ENCODE measurements around the gene ZXDC.

Gene ZXDC

GRCh38 chr3:126414961-126415660 lies 60.6 kb downstream of the ZXDC start:
- DNase-seq (ENCODE audit: low spot score), result no peak

DNA sequence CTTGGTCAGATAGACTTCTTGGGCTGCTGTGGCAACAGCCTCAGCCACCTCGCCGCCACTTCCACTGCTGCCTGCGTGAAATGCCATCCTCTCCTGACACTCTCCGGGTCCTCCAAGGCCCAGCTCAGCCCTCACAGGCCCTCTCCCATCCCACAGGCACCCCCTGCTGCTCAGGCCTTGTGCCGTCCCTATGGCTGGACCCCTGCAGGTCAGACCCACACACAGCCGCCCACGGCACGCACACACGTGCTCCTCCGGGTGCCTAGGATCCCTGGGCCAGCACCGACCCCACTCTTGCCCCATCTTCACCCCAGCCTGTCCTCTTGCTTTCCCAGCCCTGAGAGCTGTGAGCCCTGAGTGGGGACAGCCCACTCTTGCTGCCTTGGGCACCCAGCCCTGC lies 61.3 kb downstream of the ZXDC start:
- no peak for DNase-seq (ENCODE audit: low spot score)

DNA sequence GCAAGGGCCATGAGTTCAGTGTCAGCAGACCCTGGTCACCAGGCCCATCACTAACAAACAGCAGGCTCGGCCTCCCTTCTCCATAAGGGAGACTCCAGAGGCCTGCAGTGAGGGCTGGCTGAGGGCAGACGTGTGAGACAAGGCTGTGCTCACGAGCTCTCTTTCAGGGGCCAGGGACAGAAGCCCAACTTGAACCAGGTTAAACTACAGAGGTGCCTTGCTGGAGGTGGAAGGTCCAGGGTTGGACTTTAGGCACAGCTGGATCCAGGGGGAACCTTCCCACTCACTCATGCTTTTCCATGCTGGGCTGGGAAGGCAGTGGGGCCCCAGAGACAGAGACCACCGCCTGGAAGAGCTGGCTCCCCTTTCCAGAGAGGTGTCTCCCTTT lies 62.0 kb downstream of the ZXDC start:
- DNase-seq (ENCODE audit: low spot score), result no peak

DNA sequence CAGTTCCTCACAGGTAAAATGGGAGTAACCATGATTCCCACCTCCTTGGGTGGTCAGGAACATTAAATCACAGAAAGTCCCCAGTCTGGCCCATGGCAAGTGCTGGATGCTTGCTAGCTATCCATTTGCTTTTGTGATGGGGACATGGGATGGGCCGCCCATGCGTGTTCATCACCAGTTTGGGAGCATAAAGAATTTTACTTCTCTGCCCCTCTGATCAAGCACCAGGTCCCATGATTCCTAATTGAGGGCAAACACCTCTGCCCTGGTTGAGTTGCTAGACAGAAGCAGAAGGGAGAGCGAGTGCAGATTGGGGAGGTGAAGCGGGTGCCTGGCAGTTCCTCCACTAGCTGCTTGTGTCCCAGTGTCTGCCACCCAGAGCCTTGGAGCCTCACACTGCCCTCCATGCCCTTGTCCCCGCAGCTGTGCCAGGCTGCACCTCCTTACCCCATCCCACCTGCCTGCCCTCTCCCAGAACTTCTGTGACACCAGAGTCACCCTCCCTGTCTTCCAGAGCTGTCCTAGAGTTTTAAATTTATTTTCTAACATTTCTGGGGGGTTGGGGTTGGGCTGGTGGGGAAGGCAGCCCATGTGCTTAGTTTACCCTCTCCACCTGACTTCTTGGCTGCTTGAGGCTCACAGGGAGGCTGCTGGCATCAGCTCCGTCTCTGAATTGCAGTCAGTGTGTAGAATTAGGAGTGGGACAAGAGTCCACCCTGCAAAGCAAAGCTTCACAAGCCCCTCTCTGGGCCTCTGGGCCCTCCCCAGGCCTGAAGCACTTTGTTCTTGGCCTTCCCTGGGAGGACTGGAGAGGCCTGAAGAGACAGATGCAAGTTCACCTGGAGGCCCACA lies 62.6 kb downstream of the ZXDC start:
- DNase-seq (ENCODE audit: low spot score), result no peak

GRCh38 chr3:126408099-126408498 lies 67.6 kb downstream of the ZXDC start:
- DNase-seq (ENCODE audit: low spot score), result no peak

DNA sequence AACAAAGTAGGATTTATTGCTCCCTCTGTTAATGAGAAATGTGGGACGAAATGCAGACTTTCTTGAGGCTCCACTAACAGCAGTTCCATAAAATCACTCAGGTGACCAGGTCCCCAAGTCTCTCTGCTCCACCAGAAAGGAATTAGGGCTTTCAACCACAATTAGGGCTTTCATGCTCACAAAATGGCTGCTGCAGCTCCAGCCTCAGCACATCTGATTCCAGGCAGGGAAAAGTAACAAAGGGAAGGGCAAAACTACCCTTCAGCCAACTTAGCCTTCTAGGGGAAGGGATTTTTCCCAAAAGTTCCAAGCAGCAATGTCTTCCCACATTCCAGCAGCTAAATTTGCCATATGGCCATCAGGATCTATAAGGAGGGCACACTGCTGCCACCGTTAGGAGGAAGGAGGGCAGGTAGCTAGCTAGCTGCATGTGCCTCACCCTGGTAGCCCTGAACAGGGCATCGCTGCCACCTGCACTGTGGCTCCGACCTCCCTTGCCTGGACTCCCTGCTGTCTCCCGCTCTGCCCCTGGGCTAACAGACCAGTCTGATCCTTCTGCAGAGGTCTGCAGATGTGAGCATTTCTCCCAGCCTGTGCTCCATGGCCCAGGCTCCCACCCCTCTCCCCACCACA lies 68.2 kb downstream of the ZXDC start:
- DNase-seq (ENCODE audit: low spot score), result no peak

DNA sequence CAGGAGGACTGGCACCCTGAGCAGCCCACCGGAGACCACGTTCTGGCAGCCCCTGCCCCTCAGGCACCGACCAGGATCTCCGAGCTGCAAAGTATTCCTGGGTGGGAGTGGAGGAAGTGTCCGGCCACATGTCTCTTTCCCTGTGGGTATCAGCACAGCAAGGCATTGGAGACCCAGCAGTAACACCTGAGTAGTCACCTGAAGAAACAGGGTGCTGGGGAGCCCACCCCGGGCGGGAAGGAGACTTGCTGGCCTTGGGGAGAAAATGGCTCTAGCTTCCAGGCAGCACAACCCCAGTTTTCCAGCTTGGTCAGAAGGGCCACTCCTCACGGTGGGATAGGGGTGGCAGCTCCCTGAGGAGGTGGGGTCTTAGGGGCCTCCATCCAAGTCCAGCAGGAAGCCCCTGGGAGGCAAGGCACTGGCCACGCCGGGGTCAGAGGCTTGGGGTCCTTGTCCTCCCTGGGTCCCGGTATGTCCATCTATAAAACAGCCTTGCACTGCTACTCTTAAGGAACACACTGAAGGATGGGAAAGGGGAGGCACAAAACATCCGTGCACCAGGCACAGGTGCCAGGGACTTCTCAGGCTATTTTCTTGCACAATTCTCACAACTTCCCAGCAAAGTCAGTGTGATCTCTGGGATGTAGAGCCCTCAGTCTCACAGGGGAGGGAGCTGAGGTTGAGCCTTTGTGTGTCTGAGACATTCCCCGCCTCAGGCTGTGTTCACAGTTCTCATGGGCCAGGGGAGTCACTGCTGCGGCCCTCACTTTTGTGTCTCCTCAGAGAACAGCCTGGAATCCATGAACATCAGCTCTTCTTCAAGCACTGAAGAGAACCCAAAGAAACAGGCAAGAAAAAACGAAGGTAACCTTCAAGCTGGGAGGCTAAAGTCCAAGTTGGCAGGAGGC lies 69.0 kb downstream of the ZXDC start:
- DNase-seq (ENCODE audit: low spot score), result no peak

DNA sequence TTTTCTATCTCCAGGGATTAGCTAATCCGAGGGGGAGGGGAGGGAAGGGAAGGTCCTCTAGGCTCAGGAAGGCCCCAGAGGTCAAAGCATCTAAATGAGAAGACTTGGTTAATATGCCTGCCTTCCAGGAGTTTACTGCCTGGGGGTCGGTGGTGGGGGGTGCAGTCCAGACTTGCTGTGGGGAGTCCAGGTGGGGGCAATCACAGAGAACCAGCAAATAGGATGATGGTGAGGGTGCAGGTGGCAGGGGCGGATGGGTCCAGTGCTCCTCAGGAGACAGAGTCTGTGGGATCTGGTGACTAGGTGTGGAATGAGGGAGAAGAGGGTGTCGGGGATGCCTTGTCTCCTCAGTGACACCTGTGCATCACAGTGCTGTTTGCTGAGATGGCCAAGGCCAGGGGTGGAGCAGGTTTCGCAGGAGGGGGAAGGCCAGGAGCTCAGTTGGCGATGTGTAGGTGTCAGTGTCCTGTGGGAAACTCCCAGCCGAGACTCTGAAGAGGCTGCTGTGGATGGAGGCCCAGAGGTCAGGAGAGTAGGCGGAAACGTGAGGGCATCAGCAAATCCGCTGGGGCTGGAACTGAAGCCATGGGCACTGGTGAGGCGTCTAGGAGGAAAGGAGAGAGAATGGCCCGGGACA lies 72.9 kb downstream of the ZXDC start:
- DNase-seq (ENCODE audit: low spot score), result no peak

GRCh38 chr3:126402178-126402577 lies 73.5 kb downstream of the ZXDC start:
- no peak for DNase-seq (ENCODE audit: low spot score)

GRCh38 chr3:126401611-126402160 lies 74.0 kb downstream of the ZXDC start:
- no peak for DNase-seq (ENCODE audit: low spot score)

DNA sequence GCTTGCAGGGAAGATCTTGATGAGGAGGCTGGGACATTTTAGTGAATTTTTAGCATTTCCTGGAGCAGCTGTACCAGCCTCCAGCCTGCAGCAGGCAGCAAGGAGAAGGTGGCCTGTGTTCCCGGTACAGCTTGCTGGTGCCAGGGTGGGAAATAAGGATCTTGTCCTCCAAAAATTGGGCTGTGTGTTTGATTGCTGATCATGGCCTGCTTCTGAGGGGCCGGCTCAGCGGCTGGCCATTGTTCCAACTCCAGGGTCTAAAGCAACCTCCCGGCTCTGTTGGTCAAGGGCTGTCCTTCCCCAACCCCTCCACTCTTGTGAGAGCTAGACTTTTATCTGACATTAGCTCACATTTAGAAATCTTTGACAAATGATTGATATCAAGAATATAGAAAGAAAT lies 75.9 kb downstream of the ZXDC start:
- DNase-seq (ENCODE audit: low spot score), result no peak

DNA sequence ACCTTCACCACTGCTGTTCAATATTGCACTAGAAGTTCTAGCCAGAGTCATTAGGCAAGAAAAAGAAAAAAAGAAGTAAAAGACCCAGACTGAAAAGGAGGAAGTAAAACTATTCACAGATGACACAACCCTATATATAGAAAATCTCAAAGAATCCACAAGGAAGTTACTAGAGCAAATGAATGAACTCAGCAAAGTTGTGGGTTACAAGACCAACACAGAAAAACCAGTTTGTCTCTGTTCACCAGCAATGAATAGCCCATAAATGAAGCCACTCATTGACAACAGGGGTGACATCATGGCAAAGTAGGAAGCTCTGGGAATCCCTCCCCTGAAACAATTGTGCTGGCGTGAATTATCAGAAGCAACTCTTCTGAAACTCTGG lies 76.3 kb downstream of the ZXDC start:
- DNase-seq (ENCODE audit: low spot score), result no peak

GRCh38 chr3:126398423-126399350 lies 77.0 kb downstream of the ZXDC start:
- DNase-seq (ENCODE audit: low spot score), result no peak

DNA sequence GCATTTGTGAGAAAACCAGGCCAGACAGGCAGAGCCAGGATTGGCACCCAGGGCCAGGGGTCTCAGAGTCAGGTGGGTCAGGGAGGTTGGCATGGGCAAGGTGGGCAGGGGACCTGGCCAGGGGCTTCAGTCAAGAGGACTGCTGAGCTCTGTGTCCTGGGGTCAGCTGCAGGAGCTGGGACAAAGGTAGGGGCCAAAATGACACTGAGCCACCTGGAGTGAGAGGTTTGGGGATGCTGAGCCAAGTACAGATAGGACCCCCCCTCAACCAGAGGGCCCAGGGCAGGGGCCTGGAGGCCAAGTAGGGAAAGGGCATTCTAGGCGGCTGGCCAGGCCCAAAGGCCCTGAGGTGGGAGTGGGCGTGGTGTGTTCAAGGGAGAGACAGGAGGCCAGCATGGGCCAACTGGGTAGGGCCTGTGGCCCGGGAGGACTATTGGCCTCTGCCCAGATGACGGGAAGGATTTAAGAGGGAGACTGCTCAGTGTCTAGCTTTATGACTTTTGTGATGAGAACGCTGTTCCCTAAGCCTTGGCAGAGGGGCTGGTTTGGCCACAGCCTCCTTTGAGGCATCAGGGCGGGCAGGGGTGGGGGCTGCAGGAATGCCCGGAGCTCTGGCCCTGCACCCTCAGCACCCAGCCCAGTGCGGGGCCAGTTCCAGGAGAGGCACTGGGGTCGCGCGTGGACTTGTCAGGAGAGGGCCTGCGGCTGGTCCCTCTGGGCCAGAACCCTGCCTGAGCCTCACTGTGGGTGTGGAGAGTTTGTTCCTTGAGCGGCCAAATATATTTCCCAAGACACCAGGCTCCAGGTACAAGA lies 77.9 kb downstream of the ZXDC start:
- no peak for DNase-seq (ENCODE audit: low spot score)

DNA sequence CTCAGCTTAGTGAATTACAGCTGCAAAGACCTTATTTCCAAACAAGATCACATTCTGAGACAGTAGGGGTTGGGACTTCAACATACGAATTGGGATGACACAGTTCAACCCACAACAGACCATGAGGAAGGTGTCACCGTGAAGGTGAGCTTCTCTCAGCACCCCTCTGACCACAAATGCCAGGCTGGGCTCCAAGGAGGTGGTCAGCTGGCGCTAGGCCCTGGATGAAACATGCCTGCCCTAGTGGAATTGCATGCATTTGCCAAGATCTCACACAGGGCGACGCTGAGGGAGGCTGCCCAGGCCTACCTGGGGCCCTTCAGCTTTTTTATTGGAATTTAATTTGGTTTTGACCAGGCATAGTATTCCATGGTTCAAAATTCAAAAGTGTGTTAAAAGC lies 79.2 kb downstream of the ZXDC start:
- DNase-seq (ENCODE audit: low spot score), result no peak

GRCh38 chr3:126395846-126396513 lies 79.7 kb downstream of the ZXDC start:
- no peak for DNase-seq (ENCODE audit: low spot score)

GRCh38 chr3:126394977-126395321 lies 80.7 kb downstream of the ZXDC start:
- DNase-seq (ENCODE audit: low spot score), result no peak

DNA sequence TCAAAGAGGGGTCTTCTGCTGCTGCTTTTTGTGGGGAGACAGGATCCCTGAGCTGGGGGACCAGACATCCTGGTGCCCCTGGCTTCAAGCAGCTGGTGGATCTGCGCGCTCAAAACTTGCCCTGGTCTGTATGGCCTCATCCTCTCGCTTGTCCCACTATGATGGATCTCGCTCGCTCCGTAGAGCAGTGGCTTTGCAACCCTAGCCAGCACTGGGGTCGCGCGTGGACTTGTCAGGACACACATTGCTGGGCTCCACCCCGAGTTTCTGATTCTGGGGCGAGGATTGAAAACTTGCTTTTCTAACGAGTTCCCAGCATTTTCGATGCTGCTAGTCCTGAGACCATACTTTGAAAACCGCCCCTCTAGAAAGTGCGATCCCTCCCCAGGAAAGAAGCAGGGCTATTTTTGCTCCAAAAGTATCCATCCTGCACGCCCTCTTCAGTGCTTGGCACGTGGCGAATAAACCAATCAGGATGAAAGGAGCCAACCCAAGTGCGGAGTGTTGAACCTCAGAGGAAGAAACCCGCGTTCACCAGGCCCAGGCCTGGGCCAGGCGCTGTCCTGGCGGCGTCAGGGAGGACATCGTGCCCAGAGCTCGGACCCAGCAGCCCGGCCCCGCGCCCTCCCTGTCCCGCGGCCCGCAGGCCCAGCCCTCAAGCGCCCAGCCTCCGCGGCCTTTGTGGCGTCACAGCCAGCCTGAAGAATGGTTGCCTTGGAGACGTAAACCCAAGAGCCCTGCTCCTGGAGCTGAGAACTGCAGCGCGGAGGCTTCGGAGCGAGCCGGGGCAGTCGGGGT lies 81.3 kb downstream of the ZXDC start, which contains the start of gene CFAP100:
TSS of gene CFAP100 (plus strand) at position 731 of the 798 bp plus-strand sequence. CDS start 1,092 bp downstream, outside the sequence.
- peak; percentile 86 for DNase-seq (ENCODE audit: low spot score)
